ENCODE data around the gene ASAP3.
"Not testable (repeated sequence)": the region's sequence is repeated elsewhere in the genome, so short reads cannot be mapped to it uniquely, and the experiment has no call there.

ASAP3 gene

GRCh38 chr1:23392125-23392855, 91.7 kb downstream of the ASAP3 start:
- H3K36me3 ChIP-seq (ENCODE audit: control insufficient read depth, insufficient read depth, low read length) = no peaks in the 10 kb centered on the region
- H3K27me3 ChIP-seq (ENCODE audit: control insufficient read depth, insufficient read depth, low read length) = peaks cover 86% of the 10 kb centered on the region
- peaks cover 10% of the 10 kb centered on the region for H3K9me3 ChIP-seq (ENCODE audit: control insufficient read depth, insufficient read depth, low read depth, low read length)
- no peak overlapping the region for H3K27ac ChIP-seq (ENCODE audit: low read depth, low read length)
- H3K9ac ChIP-seq (ENCODE audit: low read length) = no peak overlapping the region
- H3K4me1 ChIP-seq (ENCODE audit: control insufficient read depth, insufficient read depth, low read length) = peaks cover 20% of the 10 kb centered on the region
- no peak overlapping the region for H3K4me3 ChIP-seq (ENCODE audit: low read depth, low read length)

DNA sequence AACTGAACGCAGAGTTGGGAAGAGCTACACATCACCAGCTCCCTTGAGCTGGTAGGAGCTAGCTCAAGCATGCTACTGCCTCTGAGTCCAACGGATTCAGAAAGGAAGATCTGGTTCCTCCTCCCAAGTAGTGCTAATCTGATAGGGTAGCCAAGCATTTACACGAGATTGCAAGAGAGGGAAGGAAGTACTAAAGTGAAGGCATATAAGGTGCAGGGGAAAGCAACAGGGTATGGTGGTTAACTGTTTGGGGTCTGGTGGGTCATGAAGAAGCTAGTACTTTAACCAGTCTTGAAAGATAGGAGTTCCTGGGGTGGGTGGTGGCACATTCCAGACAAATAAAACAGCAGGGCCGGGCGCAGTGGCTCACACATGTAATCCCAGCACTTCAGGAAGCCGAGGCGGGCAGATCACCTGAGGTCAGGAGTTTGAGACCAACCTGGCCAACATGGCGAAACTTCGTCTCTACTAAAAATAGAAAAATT, 94.1 kb downstream of the ASAP3 start:
- H3K27ac ChIP-seq (ENCODE audit: low read depth, low read length) = no peak overlapping the region
- H3K4me1 ChIP-seq (ENCODE audit: control insufficient read depth, insufficient read depth, low read length) = peaks cover 13% of the 10 kb centered on the region
- no peak overlapping the region for H3K4me3 ChIP-seq (ENCODE audit: low read depth, low read length)
- peaks cover 88% of the 10 kb centered on the region for H3K27me3 ChIP-seq (ENCODE audit: control insufficient read depth, insufficient read depth, low read length)
- H3K9me3 ChIP-seq (ENCODE audit: control insufficient read depth, insufficient read depth, low read depth, low read length) = peaks cover 10% of the 10 kb centered on the region
- H3K9ac ChIP-seq (ENCODE audit: low read length) = no peak overlapping the region
- H3K36me3 ChIP-seq (ENCODE audit: control insufficient read depth, insufficient read depth, low read length) = no peaks in the 10 kb centered on the region

DNA sequence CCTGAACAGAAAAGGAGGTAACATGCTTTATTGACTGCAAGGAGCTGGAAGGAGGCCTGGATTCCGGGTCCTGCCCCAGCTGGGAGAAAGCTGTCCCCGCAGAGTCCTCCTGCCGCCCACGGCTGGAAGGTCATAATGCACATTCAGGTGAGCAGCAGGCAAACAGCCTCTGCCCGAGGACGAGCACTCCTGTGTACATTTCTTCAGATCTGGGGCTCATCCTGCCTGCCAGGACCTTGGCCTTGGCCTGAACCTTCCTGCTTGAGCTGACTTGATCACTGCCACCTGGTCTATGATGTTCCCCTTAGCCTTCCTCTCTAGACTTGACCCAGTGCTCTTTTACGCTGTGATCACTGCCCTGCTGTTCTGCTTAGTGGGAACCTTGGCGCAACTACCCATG, 96.5 kb downstream of the ASAP3 start:
- Histone ChIP-seq H3K9ac (ENCODE audit: low read length) (no peak overlapping the region), H3K9me3 (ENCODE audit: control insufficient read depth, insufficient read depth, low read depth, low read length) (peaks cover 4% of the 10 kb centered on the region), H3K4me1 (ENCODE audit: control insufficient read depth, insufficient read depth, low read length) (no peaks in the 10 kb centered on the region; the same call in 1 of the 2 replicates), H3K27ac (ENCODE audit: low read depth, low read length) (no peak overlapping the region), H3K36me3 (ENCODE audit: control insufficient read depth, insufficient read depth, low read length) (no peaks in the 10 kb centered on the region), H3K4me3 (ENCODE audit: low read depth, low read length) (no peak overlapping the region), H3K27me3 (ENCODE audit: control insufficient read depth, insufficient read depth, low read length) (peaks cover 86% of the 10 kb centered on the region)

DNA sequence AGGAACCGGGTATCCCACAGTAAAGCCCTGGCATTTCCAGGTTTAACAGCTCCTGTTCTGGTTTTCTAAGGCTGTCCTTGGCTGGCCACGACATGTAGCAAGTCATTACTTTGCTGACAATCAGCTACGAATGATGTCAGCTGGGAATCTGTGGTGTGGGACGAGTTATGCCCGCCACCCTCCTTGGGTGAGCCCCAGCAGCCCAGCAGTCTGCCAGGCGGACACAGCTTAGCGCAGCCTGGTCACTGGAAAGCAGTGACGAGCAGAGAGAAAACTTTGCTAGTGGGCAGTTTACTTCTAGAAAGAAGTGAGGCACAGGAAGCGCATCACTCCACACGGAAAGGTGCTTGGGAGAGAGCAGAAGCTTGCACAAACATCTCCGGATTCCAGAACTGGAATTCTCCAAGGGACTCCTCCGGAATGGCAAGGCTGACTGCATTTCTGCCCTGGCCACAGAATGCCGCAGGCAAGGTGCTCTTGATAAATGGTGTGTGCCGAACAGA, 98.8 kb downstream of the ASAP3 start:
- no peak overlapping the region for H3K4me3 ChIP-seq (ENCODE audit: low read depth, low read length)
- no peak overlapping the region for H3K9ac ChIP-seq (ENCODE audit: low read length)
- H3K9me3 ChIP-seq (ENCODE audit: control insufficient read depth, insufficient read depth, low read depth, low read length) = no peaks in the 10 kb centered on the region; the same call in 1 of the 2 replicates
- no peak overlapping the region for H3K27ac ChIP-seq (ENCODE audit: low read depth, low read length)
- peaks cover 90% of the 10 kb centered on the region for H3K27me3 ChIP-seq (ENCODE audit: control insufficient read depth, insufficient read depth, low read length)
- no peaks in the 10 kb centered on the region; the same call in 1 of the 2 replicates for H3K4me1 ChIP-seq (ENCODE audit: control insufficient read depth, insufficient read depth, low read length)
- H3K36me3 ChIP-seq (ENCODE audit: control insufficient read depth, insufficient read depth, low read length) = no peaks in the 10 kb centered on the region

DNA sequence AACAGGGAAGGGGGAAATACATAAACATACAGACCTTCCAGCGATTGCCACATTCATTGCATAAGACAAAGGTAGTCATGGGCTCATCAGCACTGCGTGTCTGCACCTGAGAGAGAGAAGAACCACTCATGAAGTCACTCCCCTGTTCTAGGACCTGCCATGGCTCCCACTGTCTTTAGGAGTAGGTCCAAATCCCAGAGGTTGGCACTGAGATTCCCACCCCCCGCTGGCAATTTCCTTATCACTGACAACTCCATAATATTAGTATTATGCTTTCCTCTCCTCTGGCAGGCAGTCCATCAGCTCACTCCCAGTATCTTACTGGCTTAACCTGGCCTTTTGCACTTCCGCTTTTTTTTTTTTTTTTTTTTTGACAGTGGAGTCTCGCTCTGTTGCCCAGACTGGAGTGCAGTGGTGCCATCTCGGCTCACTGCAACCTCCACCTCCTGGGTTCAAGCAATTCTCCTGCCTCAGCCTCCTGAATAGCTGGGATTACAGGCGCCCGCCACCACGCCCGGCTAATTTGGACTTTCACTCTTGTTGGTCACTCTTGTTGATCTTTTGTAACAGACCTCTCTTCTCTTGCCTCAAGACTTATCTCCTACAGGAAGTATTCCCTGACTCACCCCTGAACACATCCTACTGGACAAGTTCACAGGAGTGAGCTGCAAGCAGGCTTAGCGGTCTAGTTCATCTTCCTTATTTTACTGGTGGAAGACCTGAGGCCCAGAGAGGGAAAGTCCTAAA, 99.5 kb downstream of the ASAP3 start:
- Histone ChIP-seq H3K36me3 (ENCODE audit: control insufficient read depth, insufficient read depth, low read length) (no peaks in the 10 kb centered on the region), H3K4me1 (ENCODE audit: control insufficient read depth, insufficient read depth, low read length) (no peaks in the 10 kb centered on the region; the same call in 1 of the 2 replicates), H3K27me3 (ENCODE audit: control insufficient read depth, insufficient read depth, low read length) (peaks cover 87% of the 10 kb centered on the region), H3K4me3 (ENCODE audit: low read depth, low read length) (no peak overlapping the region), H3K9ac (ENCODE audit: low read length) (no peak overlapping the region), H3K9me3 (ENCODE audit: control insufficient read depth, insufficient read depth, low read depth, low read length) (no peaks in the 10 kb centered on the region; the same call in 1 of the 2 replicates), H3K27ac (ENCODE audit: low read depth, low read length) (no peak overlapping the region)

DNA sequence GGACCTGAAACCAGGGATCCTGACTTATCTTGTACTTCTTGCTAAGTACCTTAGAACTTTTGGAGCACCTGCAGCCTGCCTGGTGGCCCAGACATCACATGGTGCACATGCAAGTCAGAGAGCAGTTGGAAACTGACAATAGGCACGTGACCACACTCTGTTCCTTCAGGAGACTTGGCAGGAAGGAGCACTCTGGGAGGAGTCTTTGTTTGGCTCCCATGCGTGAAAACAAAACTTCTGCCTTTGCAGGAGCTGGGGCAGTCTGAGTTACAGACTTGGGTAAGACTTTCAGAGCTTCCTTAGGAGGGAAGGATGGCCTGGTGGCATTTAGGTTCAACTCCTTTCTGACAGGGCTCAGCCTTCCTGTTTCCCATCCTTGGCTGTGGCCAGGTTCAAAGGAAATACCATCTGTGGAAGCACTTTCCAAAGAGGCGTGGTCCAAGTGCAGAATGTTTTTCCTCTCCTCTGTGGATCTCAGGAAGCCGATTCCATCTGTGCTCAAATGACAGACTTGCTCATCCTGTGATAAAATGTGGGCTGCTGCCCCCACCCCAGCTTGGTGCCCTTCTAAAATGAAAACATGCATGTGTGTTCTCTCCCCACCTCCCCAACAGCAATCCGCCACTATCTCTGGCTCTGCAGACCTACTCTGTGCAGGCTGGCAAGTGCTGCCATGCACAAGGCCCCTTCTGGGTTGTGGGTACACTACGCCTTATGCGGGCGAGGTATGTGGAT, 100.2 kb downstream of the ASAP3 start:
- Histone ChIP-seq H3K9me3 (ENCODE audit: control insufficient read depth, insufficient read depth, low read depth, low read length) (no peaks in the 10 kb centered on the region; the same call in 1 of the 2 replicates), H3K4me1 (ENCODE audit: control insufficient read depth, insufficient read depth, low read length) (no peaks in the 10 kb centered on the region; the same call in 1 of the 2 replicates), H3K36me3 (ENCODE audit: control insufficient read depth, insufficient read depth, low read length) (no peaks in the 10 kb centered on the region), H3K9ac (ENCODE audit: low read length) (no peak overlapping the region), H3K4me3 (ENCODE audit: low read depth, low read length) (no peak overlapping the region), H3K27me3 (ENCODE audit: control insufficient read depth, insufficient read depth, low read length) (peaks cover 85% of the 10 kb centered on the region), H3K27ac (ENCODE audit: low read depth, low read length) (no peak overlapping the region)

DNA sequence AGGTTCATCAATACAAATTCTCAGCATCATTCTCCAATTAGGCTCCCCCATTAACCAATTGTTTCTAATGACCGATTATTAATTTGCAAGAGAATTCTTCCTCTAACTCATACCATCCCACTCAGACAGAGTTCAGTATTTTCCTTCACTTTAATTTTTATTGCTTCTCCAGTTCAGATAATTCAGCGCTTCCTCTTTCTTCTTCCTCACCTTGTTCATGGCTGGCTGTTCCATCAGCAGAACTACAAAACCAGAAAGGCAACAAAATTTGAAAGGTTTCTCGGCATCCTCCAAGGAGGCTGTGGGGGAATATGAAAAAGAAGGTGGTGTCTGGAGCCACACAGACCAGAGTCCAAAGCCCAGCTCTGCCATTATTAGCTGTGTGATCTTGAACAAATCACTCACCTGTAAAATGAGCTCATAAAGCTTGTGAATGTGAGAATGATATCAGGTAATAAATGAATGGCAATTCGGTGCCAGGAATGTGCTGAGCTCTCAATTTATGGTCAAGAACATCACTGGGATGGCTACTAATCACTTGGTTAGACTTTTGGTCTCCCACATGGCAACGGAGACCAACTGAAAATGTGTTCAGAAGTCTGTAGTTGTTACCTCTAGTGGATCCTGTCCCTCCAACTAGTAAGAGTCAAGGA, 102.6 kb downstream of the ASAP3 start:
- H3K9me3 ChIP-seq (ENCODE audit: control insufficient read depth, insufficient read depth, low read depth, low read length) = no peaks in the 10 kb centered on the region; the same call in 1 of the 2 replicates
- no peak overlapping the region for H3K27ac ChIP-seq (ENCODE audit: low read depth, low read length)
- no peak overlapping the region for H3K4me3 ChIP-seq (ENCODE audit: low read depth, low read length)
- peaks cover 87% of the 10 kb centered on the region for H3K27me3 ChIP-seq (ENCODE audit: control insufficient read depth, insufficient read depth, low read length)
- H3K4me1 ChIP-seq (ENCODE audit: control insufficient read depth, insufficient read depth, low read length) = peaks cover 6% of the 10 kb centered on the region; the same call in 1 of the 2 replicates
- no peak overlapping the region for H3K9ac ChIP-seq (ENCODE audit: low read length)
- no peaks in the 10 kb centered on the region for H3K36me3 ChIP-seq (ENCODE audit: control insufficient read depth, insufficient read depth, low read length)

- Histone ChIP-seq H3K27ac (ENCODE audit: low read depth, low read length) (no peak overlapping the region), H3K36me3 (ENCODE audit: control insufficient read depth, insufficient read depth, low read length) (no peaks in the 10 kb centered on the region), H3K9ac (ENCODE audit: low read length) (no peak overlapping the region), H3K4me1 (ENCODE audit: control insufficient read depth, insufficient read depth, low read length) (peaks cover 6% of the 10 kb centered on the region; the same call in 1 of the 2 replicates), H3K9me3 (ENCODE audit: control insufficient read depth, insufficient read depth, low read depth, low read length) (no peaks in the 10 kb centered on the region; the same call in 1 of the 2 replicates), H3K27me3 (ENCODE audit: control insufficient read depth, insufficient read depth, low read length) (peaks cover 87% of the 10 kb centered on the region), H3K4me3 (ENCODE audit: low read depth, low read length) (no peak overlapping the region)
These were observed 103.3 kb downstream of the ASAP3 start for GRCh38 chr1:23380719-23381118.

DNA sequence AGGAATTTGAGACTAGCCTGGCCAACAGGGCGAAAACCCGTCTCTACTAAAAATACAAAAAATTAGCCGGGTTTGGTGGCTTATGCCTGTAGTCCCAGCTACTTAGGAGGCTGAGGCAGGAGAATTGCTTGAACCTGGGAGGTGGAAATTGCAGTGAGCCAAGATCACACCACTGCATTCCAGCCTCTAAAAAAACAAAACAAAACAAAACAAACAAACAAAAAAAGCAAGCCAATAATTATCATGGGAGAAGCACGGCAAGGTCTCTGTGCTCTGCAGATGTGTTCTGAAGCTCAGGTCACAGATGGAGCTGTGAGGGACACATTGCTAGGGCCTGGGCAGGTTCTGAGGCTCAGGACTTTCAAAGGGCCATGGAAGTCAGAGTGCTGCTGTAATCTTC, 103.7 kb downstream of the ASAP3 start:
- not testable (repeated sequence) for H3K4me3 ChIP-seq (ENCODE audit: low read depth, low read length); H3K9me3 ChIP-seq (ENCODE audit: control insufficient read depth, insufficient read depth, low read depth, low read length); H3K36me3 ChIP-seq (ENCODE audit: control insufficient read depth, insufficient read depth, low read length); H3K27ac ChIP-seq (ENCODE audit: low read depth, low read length); H3K4me1 ChIP-seq (ENCODE audit: control insufficient read depth, insufficient read depth, low read length); H3K9ac ChIP-seq (ENCODE audit: low read length)
- H3K27me3 ChIP-seq (ENCODE audit: control insufficient read depth, insufficient read depth, low read length) = peaks cover 87% of the 10 kb centered on the region
